HG03521 (cell line): ENCODE measurements around the gene SPNS2.

ENCODE experiments used
- ATAC-seq: cut with Tn5 transposase; IDR thresholded peaks from one replicate; pipeline ENCODE4 v1.9.1; 2021; ENCODE audit warnings: mild to moderate bottlenecking, moderate library complexity; ENCODE audit not compliant: unreplicated experiment

The SPNS2 gene

GRCh38 chr17:4480929-4481898 is 17.5 kb upstream of the SPNS2 start:
- no peak for ATAC-seq

- ATAC-seq: no peak
Measured at GRCh38 chr17:4482338-4483011, 16.2 kb upstream of the SPNS2 start.

GRCh38 chr17:4483012-4483840 is 15.5 kb upstream of the SPNS2 start:
- no peak for ATAC-seq

- ATAC-seq: no peak
Measured at GRCh38 chr17:4485676-4486646, 12.7 kb upstream of the SPNS2 start.

- no peak for ATAC-seq
Measured at GRCh38 chr17:4487296-4487695, 11.4 kb upstream of the SPNS2 start.

GRCh38 chr17:4487820-4488716 is 10.6 kb upstream of the SPNS2 start:
- ATAC-seq: no peak

- ATAC-seq: no peak
Measured at GRCh38 chr17:4488989-4489595, 9.6 kb upstream of the SPNS2 start.

GRCh38 chr17:4490109-4490591 is 8.5 kb upstream of the SPNS2 start:
- no peak for ATAC-seq

GRCh38 chr17:4490637-4491061 is 8.0 kb upstream of the SPNS2 start:
- ATAC-seq: no peak

GRCh38 chr17:4492721-4493561 is 5.7 kb upstream of the SPNS2 start:
- no peak for ATAC-seq

GRCh38 chr17:4497101-4497824 is 1.4 kb upstream of the SPNS2 start:
- ATAC-seq: no peak

GRCh38 chr17:4499431-4500190 is 930 bp downstream of the SPNS2 start:
- no peak for ATAC-seq

GRCh38 chr17:4500191-4500571 is 1.5 kb downstream of the SPNS2 start:
- no peak for ATAC-seq

GRCh38 chr17:4501295-4501949 is 2.7 kb downstream of the SPNS2 start:
- no peak for ATAC-seq

GRCh38 chr17:4502466-4503154 is 3.9 kb downstream of the SPNS2 start:
- no peak for ATAC-seq
